Islet of Langerhans (tissue), 1 donor: ENCODE results near the gene JPT1.

Experiments
- FAIRE-seq: peaks from one replicate; lab custom pipeline; 2011; peaks lifted over from hg19 to GRCh38; lab: Jason Lieb, UNC

JPT1 gene

DNA sequence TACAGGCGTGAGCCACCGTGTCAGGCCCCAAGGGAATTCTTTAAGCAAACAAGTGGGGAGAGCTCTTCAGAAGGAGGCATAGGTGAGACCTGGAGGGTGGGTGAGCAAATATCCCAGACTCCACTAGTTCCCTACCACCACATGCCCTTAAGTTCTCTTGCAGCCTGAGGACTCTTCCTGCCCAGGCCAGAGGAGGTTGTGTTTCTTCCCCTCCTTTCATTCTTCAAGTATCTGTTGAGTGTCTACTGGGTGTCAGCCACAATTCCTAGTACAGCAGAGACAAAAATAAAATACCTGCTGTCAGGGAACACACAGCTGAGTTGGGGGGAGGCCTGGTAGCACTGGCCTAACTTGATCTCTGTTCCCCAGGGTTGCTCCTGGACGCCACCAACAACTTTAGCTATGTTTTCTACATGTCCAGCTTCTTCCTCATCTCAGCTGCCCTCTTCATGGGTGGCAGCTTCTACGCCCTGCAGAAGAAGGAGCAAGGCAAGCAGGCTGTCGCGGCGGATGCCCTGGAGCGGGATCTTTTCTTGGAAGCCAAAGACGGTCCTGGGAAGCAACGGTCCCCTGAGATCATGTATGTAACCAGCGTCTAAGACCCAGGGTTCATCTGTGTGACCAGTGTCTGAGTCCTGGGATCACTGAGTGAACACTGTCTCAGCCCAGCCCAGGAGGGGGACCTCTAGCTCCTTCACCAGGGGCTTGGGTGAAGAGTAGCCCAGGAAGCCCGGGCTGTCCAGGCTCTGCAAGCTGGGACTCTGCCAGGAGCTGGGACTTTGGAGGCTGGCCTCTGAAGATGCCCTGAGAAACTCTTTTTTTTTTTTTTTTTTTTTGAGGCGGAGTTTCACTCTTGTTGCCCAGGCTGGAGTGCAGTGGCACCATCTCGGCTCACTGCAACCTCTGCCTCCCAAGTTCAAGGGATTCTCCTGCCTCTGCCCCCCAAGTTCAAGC is 50.4 kb downstream of the JPT1 start:
- no peak for FAIRE-seq

DNA sequence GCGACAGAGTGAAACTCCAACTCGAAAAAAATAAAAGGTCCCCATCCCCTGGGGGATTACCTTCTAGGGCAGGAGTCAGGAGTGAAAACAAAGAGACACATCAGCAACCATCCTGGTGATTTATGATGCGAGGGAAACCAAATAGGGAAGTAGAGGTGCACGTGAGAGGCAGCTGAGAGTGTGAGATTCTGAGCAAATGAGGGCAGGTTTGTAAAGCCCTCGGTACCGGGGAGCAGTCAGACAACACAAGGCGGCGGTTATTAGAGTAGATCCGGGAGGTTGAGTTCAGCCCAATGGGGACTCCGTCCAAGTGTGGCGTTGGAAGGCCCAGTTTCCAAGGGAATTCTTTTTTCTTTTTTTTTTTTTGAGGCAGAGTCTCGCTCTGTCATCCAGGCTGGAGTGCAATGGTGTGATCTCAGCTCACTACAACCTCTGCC is 51.9 kb downstream of the JPT1 start:
- no peak for FAIRE-seq

DNA sequence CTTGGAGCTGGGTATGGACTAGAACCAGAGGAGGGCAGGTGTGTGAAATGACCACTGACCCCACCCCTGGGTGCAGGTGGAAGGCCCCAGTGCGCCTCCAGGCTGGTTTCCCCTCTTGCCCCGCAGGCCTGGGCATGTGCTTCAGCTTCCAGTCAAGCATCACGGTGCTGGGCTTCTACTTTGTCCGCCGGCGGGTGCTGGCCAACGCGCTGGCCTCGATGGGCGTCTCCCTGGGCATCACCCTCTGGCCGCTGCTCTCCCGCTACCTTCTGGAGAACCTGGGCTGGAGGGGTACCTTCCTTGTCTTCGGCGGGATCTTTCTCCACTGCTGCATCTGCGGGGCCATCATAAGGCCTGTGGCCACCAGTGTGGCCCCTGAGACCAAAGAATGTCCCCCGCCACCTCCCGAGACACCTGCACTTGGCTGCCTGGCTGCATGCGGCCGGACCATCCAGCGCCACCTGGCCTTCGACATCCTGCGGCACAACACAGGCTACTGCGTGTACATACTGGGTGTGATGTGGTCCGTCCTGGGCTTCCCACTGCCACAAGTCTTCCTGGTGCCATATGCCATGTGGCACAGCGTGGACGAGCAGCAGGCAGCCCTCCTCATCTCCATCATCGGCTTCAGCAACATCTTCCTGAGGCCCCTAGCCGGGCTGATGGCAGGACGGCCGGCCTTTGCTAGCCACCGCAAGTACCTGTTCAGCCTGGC is 54.3 kb downstream of the JPT1 start:
- no peak for FAIRE-seq

DNA sequence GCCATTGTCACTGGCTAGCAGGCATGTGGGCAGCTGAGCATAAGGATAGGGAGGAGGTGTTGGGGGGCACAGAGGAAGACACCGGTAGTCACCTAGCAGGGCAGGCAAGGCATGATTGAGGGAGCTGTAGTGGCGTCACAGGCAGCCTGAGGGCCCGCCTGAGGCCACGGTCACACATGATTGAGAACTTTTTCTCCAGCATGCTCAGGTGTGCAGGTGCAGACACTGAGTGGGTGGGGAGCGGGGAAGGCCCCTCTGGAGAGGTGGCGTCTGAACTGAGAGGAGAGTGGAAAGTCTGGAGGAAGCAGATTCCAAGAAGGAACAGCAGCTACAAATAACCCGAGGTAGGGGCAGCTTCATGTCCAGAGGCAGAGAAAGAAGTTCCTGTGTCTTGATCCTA is 55.5 kb downstream of the JPT1 start:
- no peak for FAIRE-seq

DNA sequence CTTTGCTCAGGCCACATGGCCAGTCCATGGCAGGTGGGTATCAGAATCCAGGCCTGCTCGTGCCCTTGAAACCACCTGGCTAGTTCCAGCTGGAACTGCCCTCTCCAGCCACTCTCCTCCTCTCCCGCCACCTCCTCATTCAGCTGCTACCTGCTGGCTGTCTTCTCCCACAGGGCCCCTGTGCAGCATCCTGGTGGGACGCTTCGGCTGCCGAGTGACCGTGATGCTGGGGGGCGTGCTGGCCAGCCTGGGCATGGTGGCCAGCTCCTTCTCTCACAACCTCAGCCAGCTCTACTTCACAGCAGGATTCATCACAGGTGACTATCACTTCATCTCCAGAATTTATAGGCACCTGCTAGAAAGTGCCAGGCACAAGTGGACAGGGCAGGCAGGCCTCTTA is 56.4 kb downstream of the JPT1 start:
- FAIRE-seq, result no peak

DNA sequence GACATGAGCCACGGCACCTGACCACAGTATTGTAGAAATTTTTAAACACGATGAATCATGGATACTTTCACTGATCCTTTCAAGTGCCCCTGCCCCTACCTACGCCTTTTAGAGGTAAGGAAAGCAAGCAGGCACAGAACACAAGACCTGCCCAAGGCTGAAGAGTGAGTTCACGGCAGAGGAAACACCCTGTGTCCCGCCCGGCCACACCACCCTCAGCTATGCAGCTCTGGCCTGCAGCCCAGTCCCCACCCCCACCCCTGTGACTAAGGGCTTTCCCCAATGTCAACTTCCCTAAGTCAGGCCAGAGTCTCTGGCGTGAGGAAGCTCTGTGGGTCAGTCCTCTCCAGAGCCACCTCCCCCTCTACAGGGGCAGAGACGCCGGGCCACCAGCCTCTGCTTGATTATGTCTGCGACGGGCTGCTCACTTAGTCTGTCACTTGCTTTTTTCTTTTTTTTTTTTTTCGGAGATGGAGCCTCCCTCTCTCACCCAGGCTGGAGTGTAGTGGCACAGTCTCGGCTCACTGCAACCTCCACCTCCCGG is 58.2 kb downstream of the JPT1 start:
- no peak for FAIRE-seq

DNA sequence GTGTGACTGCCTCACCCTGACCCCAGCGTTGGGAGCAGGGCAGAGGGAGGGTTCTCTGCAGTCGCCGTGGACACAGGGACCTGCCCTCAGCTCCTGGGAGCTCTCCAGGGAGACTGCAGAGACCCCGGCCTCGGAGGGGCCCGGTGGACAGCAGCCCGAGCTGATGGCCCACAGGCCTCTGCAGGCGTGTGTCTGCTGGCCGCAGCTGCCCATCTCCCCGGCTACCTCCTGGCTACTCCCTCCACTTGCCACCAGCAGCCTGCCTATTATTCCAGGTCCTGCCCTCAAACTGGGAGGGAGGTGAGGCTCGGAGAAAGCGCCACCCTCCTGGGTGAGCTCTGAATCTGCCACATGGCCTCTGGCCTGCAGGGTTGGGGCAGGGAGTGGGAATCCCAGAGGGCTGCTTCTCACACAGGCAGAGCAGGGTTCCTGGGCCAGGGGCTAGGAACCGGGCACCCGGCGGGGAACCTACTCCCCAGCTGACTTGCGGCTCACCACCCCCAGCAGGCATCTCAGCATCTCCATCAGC is 59.4 kb downstream of the JPT1 start:
- FAIRE-seq, result no peak

DNA sequence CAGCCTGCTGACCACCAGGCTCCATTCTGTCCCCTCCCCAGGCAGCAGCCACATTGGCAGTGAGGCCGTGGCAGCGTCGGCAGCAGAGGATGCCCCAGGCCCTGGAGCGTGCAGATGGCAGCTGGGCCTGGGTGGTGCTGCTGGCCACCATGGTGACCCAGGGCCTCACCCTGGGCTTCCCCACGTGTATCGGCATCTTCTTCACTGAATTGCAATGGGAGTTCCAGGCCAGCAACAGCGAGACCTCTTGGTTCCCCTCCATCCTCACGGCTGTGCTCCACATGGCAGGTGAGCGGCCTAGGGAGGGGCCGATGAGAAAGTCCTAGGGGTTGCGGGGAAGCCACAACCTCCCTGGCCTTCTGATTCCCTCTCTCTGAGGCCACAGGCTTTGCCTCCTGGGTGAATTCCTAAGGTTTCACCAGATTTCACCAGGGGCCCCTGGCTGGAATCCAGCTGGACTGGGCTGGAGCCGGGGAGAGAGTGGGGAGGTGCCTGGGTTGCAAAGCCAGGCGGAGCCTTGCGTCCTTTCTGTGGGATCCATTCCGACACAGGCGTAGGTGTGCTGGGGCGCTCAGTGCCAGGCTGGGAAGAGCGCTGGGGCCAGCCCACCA is 60.7 kb downstream of the JPT1 start:
- no peak for FAIRE-seq

DNA sequence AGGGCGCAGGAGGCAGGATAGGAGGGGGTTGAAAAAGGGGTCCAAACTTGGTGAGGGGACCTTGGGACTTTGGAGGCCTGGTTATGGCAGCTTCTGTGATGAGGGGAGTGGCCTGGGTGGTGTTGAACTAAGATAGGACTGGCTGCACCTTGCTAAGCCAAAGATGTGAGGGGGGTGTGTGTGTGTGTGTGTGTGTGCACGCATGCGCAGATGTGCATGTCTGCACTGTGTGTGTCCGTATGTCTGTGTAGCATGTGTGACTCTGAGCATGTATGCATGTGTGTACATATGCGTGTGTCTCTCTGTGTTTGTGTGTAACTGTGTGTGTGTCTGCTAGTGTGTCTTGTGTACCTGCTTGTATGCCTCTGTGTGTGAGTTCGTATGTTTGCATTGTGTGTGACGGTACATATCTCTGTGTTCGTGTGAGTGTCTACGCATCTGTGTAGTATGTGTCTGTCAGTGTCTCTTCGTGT is 62.4 kb downstream of the JPT1 start:
- no peak for FAIRE-seq

DNA sequence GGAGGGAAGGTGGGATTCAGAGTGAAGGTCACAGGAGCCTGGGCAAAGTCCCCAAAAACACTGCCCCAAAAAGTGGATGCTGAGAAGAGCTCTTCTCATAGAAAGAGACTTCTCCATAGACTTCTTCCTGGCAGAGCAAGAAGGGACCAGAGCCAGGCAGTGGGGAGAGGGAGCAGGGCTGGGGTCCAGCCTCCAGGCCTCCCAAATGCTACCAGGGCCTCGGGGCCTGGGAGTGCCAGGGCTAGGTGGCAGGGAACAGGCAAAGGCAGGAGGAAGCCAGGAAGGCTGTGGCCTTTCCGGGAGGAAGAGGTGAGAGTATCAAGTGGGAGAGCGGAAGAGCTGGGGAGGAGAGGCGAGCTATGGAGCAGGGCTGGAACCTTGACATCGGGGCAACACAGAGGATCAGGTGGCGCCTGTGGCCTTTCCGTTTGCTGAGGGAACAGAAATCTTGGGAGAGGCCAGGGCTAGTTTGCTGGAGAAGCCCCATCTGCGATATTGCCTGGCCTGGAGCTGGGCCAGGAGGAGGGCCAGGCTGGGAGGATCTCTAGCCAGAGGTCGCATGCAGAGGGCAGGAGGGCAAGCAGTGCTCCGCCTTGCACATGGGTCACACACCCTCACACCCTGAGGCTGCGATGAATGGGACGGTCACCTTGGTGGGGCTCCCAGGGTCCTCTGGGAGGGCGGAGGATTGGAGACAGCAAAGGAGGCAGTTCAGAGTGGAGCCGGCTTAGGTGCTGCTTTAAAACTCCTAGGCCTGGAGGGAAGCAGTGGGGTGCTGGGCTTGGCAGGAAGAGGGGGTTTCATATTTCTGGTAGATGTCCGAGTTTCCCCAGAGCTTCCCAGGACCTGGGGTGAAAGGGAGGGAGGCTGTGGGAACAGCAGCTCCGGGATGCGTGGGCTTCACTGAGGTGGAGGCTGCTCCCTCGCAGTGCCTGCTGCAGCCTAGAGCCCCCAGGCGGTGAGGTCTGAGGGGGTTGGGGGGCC is 63.1 kb downstream of the JPT1 start:
- no peak for FAIRE-seq

DNA sequence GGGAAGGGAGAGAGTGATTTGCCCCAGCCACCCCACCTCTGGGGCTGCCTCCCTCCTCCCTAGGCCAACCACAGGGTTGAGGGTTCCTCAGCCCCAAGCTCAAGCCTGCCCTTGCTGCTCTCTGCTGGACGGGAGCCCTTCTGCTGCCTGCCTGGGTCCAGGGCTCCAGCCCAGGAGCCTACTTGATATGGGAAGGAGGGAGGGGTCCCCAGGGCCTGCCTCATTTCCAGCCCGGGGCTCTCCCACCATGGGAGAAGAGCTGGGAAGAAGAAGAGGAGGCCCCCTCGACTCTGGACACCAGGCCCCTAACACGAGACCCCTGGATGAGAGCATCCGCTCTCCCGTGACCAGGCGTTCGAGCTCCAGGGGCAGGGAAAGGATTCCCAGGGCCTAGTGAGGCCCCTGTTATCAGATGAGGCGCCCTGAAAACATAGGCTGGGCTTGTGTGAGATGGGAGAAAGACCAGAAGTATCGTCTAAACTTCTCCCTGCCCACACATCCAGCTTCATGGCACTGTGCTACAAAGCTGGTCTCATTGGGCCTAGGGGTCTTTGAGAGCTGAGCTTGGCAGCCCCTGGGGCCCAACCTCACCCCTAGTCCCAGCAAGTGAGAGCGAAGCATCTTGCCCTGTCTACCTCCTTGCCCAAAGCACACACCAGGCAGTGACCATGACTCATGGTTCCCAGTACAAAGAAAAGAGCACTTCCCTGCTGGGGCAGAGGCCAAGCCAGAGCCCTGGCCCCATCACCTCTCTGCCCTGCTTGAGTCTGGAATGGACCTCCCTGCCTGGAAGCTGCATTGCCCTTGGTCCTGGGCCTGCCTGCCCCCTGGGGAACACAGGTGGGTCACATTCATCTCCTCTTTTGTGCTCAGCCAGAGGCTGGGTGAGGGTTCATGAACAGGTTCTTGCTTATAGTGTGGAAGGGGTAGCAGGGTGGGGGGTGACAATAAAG is 65.6 kb downstream of the JPT1 start:
- no peak for FAIRE-seq

DNA sequence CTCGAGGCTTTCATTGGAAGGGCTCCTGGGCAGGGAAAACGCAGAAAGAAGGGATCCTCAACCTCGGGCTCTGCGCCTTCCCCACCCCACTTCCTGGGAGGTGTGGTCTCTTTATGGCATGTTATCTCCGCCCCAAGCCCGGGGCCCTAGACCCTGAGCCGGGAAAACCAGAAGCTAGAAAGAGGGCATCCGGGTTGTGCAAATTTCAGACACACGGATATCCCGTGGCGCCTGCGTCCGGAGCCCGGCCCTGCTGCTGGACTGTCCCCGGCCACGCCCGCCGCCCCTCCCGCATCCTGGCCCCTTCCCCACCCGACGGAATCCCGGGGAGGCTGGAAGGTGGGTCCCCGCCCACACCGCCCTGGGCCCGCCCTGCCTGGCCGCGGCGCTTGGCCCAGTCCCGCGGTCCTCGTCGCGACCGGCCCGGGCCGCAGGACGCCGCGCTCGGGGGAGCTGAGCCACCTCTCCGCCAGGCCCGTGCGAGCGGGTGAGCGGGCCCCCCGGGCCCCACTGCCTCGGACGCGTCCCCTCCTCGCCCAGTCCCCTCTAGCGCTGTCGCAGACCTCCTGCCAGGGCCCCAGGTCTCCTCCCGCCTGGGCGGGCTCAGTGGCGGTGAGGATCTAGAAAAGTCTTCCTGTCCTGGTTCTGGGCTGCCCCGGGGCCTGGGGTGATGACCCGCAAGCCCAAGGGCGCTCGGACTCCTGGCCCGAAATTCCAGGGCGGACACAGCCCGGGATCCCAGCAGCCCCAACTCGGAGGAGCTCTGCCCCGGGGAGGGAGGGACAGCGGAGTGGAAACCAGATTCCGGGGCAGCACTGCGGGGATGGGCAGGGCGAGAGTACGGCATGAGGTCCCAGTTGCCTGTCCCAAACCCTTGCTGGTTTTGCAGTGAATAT is 66.5 kb downstream of the JPT1 start, which contains the start of gene SLC16A5:
TSS of gene SLC16A5 (plus strand) at position 397 of the 896 bp plus-strand sequence. CDS start 5,683 bp downstream, outside the sequence.
- no peak for FAIRE-seq

DNA sequence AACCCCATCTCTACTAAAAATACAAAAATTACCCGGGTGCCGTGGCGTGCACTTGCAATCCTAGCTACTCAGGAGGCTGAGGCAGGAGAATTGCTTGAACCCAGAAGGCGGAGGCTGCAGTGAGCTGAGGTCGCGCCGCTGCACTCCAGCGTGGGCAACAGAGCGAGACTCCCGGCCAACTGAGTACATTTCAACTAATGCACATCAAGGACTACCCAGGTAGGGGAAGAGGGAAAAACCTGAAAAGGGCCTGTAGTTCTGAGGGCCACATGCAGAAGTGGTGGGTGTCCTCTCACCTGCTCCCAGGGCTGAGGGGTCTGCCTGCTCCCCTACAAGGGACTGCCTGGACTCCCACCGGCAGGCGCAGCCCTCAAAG is 67.1 kb downstream of the JPT1 start:
- no peak for FAIRE-seq

DNA sequence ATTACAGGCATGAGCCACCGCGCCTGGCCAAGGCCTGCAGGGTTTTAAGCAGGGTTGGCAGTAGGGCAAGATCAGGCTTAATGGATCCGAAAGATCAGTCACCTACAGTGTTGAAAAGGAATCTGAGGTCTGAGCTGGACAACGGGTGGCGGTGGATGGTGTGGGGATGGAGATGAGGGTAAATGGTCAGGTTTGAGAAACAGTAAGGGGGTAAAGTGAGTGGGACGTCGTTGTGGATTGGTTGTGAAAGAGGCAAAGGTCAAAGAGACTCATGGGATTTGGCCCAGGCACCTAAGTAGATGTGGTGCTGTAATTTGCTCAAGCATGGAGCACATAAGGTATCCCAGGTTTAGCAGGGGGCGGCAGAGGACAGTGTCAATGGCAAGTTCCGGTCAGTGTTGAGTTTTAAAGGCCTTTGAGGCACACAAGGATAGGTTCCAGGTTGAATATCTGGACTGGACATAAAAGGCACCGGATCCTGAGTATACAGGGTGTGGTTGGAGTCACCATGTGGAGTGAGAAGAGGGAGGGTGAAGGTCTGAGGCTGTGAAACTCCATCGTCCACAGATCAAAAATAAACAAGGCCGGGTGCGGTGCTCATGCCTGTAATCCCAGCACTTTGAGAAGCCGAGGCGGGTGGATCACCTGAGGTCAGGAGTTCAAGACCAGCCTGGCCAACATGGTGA is 67.7 kb downstream of the JPT1 start:
- no peak for FAIRE-seq
